Placental epithelial cell (primary cell): Measurements from ENCODE around the gene LOXL3. TPM values are rescaled to one million over a fixed set of nuclear protein-coding genes. Genes with fewer than 3 reads are reported as not detected.

Experiments used
- total RNA-seq: library from RNA; depleted of rRNA; stranded (reverse); fragments of >200 nt; gene quantifications from 2 replicates; pipeline ENCODE4 v1.2.3, GENCODE V29; 2012

LOXL3 gene, protein sequence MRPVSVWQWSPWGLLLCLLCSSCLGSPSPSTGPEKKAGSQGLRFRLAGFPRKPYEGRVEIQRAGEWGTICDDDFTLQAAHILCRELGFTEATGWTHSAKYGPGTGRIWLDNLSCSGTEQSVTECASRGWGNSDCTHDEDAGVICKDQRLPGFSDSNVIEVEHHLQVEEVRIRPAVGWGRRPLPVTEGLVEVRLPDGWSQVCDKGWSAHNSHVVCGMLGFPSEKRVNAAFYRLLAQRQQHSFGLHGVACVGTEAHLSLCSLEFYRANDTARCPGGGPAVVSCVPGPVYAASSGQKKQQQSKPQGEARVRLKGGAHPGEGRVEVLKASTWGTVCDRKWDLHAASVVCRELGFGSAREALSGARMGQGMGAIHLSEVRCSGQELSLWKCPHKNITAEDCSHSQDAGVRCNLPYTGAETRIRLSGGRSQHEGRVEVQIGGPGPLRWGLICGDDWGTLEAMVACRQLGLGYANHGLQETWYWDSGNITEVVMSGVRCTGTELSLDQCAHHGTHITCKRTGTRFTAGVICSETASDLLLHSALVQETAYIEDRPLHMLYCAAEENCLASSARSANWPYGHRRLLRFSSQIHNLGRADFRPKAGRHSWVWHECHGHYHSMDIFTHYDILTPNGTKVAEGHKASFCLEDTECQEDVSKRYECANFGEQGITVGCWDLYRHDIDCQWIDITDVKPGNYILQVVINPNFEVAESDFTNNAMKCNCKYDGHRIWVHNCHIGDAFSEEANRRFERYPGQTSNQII
- total RNA-seq, result 0.39 TPM in 1 of 2 replicates, not detected in the other

DNA sequence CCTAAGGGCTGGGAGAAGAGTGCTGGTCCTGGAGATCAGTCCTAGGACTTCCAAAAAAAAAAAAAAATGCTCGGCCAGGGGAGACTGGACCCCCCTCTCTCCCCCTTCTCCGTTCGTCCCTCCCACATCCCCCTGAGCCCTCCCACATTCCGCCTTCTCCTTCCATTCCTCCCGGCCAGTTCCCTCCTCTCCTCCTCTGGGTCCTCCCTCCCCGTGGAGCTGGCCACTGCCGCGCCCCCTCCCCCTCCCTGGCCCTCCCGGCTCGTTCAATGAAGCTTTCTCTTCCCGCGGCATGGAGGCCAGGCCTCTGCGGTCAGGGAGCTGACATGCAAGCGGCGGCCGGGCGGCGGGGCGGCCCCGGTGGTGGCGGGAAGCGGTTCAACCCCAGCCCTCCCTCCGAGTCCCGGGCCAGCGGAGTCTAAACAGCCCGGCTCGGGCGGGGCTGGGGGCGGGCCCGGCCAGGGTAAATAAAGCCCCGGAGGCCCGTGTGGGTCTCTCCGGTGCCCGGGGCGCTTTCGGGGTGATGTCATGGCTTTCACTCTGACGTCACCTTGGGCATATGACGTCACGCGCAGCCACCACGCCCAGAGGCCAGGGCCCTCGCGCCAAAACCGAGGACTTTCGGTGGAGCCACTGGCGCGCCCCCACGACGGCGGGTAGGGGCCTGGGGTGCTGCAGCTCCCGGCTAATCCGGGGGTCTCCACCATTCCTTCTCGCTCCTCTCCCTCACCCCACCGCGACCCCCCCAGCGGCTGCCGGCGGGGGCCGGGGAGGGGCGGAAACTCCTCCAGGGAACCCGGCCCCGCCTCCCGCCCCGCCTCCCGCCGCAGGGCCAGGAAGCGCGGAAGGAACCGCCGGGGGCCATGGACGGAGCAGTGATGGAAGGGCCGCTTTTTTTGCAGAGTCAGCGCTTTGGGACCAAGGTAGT is at the start of gene LOXL3, which contains the start of gene DOK1:
LOXL3 (minus strand) TSS at position 51 of the 928 bp plus-strand sequence. CDS start 1,308 bp downstream, outside the sequence.
DOK1 (plus strand) TSS at position 829 of the 928 bp plus-strand sequence; CDS start at position 864, 35 bp downstream.

DNA sequence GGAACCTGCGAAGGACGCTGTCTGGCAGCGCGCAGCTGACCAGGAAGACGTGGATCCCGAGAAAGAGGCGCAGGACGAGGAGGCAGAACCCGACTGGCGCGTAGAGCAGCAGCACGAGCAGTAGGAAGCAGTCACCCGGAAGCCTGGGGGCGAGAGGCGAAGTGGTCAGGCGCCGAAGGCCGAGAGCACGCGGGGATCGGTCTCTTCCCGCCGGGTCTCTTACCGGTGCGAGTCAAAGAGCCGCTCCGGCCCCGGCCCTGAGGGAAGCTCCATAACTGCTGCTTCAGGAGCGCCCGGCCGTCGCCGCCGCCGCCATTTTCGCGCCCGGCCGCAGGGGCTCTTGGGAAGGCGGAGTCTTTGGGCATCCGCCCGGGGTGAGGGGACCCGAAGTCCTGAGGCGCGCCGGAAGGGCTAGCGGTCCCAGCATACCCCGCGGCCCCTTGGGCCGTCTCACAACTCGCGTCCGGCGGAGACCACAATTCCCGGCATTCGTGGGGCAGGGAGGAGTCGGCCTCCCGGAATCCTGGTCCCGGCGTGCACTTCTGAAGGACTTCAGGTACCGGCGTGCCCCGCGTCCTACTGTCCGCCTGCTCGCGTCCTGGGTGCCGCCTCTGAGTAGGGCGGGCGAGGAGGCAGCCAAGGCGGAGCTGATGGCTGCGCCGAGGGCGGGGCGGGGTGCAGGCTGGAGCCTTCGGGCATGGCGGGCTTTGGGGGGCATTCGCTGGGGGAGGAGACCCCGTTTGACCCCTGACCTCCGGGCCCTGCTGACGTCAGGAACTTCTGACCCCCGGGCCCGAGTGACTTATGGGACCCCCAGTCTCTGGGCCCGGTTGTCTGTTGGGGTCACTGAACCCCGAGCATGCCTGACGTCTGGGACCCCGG is 24.1 kb downstream of the LOXL3 start, which contains the start of the genes AUP1 and HTRA2:
AUP1 (minus strand) TSS at position 350 of the 882 bp plus-strand sequence; CDS start at position 273, 77 bp downstream.
HTRA2 (plus strand) TSS at position 577 of the 882 bp plus-strand sequence; CDS start at position 651, 74 bp downstream.

DNA sequence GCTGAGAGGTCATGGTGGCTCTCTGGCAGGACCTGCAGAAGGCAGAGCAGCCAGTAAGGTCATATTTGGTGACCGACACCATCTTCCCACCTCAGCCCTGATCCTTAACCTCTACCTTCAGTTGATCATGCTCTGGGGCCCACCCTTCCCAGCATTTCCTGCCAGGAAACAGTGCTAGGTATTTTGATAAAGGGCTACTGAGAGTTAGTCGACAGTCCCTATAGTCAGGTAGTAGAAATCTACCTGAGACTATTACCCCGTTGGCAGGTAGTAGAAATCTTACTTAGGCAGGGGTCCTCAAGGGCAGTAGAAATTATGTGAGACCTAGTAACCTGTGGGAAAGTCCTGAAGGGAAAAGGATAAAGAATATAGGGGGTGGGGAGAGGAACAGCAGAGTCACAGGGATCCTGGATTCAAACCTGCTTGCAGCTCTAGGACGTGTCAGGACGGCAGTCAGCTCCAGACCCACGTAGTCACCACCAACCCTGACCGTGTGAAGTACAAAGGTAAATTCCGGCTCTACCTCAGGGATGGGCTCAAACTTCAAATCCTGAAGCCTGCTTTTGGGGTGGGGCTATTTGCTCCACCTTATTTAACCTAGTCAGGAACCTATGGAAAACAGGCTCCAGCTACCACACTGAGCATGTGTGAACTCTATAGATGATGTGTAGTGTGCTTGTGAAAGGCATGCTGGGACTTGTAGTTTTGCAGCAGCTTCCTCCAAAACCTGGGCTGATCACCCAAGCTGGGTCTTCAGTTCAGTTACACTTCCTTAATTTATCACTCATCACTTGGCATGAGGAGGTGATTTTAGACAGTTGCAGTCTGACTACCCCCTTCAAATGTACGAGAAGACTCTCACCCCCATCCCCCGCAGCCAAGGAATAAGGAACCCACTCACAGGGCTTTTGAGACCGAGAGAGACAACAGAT is 27.8 kb downstream of the LOXL3 start, which contains the start of gene DQX1:
DQX1 (minus strand) TSS at position 515 of the 932 bp plus-strand sequence; CDS start at position 13, 502 bp downstream.

DNA sequence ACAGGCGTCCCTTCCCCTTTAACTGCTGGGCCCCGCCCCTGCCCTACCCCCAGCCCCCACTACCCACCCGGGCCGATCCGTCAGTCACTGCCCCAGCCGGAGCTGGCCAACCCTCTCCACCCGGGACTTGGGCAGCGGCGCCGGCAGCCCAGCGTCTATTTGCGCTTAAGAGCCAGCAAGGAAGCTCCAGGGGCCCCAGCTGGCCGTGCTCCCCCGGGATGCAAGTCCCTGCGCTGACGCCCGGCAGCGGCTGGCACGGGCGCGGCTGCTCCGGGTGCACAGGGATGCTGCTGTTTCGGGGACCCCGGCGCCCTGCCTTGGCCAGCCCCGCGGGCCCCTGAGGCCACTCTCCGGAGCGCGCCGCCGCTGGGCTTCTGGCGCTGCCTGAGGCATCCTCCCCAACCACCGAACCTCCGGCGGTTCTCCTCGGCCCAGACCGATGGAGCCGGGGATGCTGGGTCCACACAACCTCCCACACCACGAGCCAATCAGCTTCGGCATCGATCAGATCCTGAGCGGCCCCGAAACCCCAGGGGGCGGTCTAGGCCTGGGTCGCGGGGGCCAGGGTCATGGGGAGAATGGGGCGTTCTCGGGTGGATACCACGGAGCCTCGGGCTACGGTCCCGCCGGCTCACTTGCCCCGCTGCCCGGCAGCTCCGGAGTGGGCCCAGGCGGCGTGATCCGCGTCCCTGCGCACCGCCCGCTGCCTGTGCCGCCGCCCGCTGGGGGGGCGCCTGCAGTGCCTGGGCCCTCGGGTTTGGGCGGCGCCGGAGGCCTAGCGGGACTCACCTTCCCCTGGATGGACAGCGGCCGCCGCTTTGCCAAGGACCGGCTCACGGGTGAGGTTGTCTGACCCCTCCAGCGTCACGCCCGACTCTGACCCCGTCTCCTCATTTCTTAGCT is 39.1 kb downstream of the LOXL3 start, which contains the start of gene TLX2:
TLX2 (plus strand) TSS at position 83 of the 903 bp plus-strand sequence; CDS start at position 440, 357 bp downstream.

DNA sequence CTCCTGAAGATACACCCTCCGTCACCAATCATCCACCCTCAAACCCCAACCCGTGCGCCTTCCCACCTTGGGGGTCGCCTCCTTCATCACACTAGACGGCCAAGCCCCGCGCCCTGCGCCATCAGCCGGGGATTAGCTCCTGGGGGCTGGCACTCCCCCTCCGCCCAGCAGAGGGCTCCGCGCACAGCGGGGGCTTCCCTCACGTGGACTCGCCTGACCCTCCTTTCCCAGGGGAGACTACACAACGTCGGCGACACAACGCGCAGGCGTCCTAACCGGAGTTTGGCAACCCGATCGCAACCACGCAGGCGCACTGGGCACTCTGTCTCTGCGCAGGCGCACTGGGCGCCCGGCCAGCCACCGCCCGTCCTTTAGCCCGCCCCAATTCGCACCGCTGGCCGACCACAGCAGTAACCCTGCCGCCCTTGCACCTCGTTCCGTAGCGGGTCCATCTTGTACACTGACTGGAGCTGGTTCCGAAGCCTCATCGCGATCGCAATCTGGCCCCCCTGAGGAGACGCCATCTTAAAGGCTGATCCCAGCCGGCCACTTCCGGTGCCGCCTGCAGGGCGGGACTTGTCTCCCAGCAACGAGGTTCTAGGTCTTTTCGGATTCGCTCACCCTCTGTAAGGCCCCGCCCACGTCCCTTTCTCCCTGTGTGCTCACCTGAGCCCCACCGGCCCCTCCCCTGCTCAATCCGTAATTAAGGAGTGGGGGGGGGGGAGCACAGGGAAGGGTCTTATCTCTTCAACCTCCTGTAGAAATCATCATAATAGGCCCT is 46.4 kb downstream of the LOXL3 start, which contains the start of gene PCGF1:
PCGF1 (minus strand) TSS at position 551 of the 781 bp plus-strand sequence; CDS start at position 524, 27 bp downstream.

DNA sequence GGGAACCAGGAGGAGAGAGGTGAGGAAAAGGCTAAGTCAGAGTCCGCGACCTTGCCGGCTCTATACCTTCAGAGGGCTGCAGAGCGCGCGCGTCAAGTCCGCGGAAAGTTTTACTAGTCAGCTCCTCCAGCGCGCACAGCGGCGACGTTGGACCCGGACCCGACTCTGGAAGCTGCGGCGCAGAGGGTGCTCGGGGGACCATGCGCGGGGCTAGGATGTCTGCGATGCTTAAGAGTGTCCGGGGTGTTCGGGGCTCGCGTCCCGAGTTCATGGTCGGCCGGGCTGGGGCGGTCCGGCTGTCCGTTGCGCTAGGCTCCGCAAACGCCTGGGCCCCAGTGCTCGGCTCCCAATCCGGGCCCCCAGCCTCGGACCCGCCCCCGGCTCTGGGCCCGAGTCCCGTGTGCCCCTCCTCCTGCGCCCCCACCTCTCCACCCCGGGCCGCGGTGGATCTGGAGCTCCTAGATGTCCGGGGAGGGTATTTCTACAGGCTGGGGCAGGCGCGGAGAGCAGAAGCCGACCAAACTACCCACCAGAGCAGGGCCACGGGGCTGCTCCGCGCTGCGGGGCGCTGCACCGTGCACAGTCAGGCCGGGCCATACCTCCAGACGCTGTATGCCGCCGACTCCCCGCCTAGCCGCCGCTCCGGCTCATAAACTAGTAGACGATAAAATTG is 54.3 kb downstream of the LOXL3 start, which contains the start of gene LBX2:
LBX2 (minus strand) TSS at position 337 of the 673 bp plus-strand sequence; CDS start at position 271, 66 bp downstream.

DNA sequence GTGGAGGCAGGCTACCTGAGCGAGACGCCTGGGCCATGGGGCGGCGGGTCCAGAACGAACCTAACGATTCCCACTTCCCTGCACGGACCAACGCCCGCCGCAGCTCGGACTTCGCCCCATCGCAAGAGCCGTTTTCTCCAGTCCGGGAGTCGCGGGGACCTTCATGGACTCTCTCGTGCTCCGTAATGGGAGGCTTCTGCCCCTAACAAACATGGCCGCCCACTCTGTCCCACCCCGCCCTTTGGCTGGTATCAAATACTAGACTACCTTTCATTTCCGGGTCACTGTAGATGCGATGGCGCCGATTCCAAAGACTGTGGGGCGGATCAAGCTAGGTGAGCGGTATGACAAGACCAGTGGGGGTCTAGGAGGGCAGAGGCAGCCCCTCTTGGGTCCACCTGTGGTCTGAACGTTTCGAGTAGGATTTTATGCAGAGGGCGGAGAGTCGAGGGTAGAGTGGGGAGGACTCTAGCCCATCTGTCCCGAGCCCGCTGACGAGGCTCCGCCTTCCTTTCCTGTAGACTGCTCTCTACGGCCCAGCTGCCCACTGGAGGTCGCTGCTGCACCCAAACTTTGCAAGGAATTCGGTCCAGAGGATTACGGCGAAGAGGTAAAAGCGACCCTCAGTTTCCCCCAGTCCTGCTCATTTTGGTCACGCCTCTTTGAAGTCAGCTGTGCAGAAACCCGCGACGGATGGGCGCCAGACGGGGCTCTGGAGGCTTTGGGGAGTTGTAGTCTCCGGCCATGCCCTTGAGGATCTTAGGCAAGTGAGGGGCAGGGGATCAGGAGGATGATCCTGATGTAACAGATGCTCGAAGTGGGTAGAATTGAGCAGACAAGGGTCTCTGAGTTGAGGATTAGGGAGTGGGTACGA is 70.7 kb downstream of the LOXL3 start, which contains the start of the genes CCDC142 and TTC31:
CCDC142 (minus strand) TSS at position 198 of the 874 bp plus-strand sequence; CDS start at position 37, 161 bp downstream.
TTC31 (plus strand) TSS at position 281 of the 874 bp plus-strand sequence; CDS start at position 296, 15 bp downstream.

Other genes with a start within 250 kb of the LOXL3 start
- gene SLC4A5, start 210.5 kb downstream of the LOXL3 start, total RNA-seq, result 1.2 and 1.6 TPM in 2 replicates
- gene DCTN1, start 173.6 kb downstream of the LOXL3 start, total RNA-seq, result 135 and 148 TPM in 2 replicates
- gene C2orf81, start 132.3 kb downstream of the LOXL3 start, total RNA-seq, result 3.1 and 4.1 TPM in 2 replicates
- gene WDR54, start 132.2 kb downstream of the LOXL3 start, total RNA-seq, result 27.9 and 43.5 TPM in 2 replicates
- 76.2 and 119 TPM in 2 replicates for gene RTKN, start 112.0 kb downstream of the LOXL3 start, total RNA-seq
- gene INO80B, start 98.9 kb downstream of the LOXL3 start, total RNA-seq, result 15.7 and 18.1 TPM in 2 replicates
- 74.5 and 130 TPM in 2 replicates for gene WBP1, start 95.5 kb downstream of the LOXL3 start, total RNA-seq
- gene MOGS, start 88.6 kb downstream of the LOXL3 start, total RNA-seq, result 55.7 and 92.6 TPM in 2 replicates
- gene MRPL53, start 81.3 kb downstream of the LOXL3 start, total RNA-seq, result 24.1 and 31.8 TPM in 2 replicates
- 28.7 and 43.6 TPM in 2 replicates for gene CCDC142, start 70.9 kb downstream of the LOXL3 start, total RNA-seq
- 20.4 and 23.6 TPM in 2 replicates for gene TTC31, start 70.9 kb downstream of the LOXL3 start, total RNA-seq
- gene LBX2, start 54.3 kb downstream of the LOXL3 start, total RNA-seq, result 1.8 and 7.9 TPM in 2 replicates
- gene PCGF1, start 46.2 kb downstream of the LOXL3 start, total RNA-seq, result 19.6 and 22.9 TPM in 2 replicates
- gene TLX2, start 39.5 kb downstream of the LOXL3 start, total RNA-seq, result not detected in 2 replicates
- gene DQX1, start 27.7 kb downstream of the LOXL3 start, total RNA-seq, result 0.33 and 0.39 TPM in 2 replicates
- gene AUP1, start 24.2 kb downstream of the LOXL3 start, total RNA-seq, result 71.5 and 128 TPM in 2 replicates
- 34.9 and 40.0 TPM in 2 replicates for gene HTRA2, start 24.0 kb downstream of the LOXL3 start, total RNA-seq
- gene DOK1, start 778 bp upstream of the LOXL3 start, total RNA-seq, result 4.9 and 5.5 TPM in 2 replicates
- gene M1AP, start 94.4 kb upstream of the LOXL3 start, total RNA-seq, result 0.39 and 0.43 TPM in 2 replicates
- gene SEMA4F, start 100.3 kb upstream of the LOXL3 start, total RNA-seq, result 4.3 and 5.1 TPM in 2 replicates